Stomach smooth muscle (tissue), 2 donors: ENCODE measurements around the gene IFITM10.

Experiments
- H3K27ac ChIP-seq: one replicate; pipeline ENCODE4 v1.7.0; 2013; ENCODE audit warnings: mild to moderate bottlenecking, low read length, inconsistent platforms
- H3K27me3 ChIP-seq, 2 donors: one replicate each; pipeline ENCODE4 v1.7.0; 2013; ENCODE audit warnings: low read length in 2 of 2; ENCODE audit not compliant: insufficient read depth in 2 of 2, control insufficient read depth in 1 of 2
- H3K36me3 ChIP-seq, 2 donors: one replicate each; pipeline ENCODE4 v1.7.0; 2013; ENCODE audit warnings: low read length in 2 of 2; ENCODE audit not compliant: control insufficient read depth in 2 of 2, insufficient read depth in 2 of 2
- H3K4me1 ChIP-seq: one replicate; pipeline ENCODE4 v1.7.0; 2013; ENCODE audit warnings: low read length; ENCODE audit not compliant: control insufficient read depth, insufficient read depth
- H3K4me3 ChIP-seq, 2 donors: one replicate each; pipeline ENCODE4 v1.7.0; 2013; ENCODE audit warnings: low read length in 2 of 2
- H3K9ac ChIP-seq, 2 donors: one replicate each; pipeline ENCODE4 v1.7.0; 2013; ENCODE audit warnings: low read length in 2 of 2, mild to moderate bottlenecking in 1 of 2
- H3K9me3 ChIP-seq, 2 donors: one replicate each; pipeline ENCODE4 v1.7.0; 2013; ENCODE audit warnings: low read length in 2 of 2; ENCODE audit not compliant: control insufficient read depth in 2 of 2
- donor health status: healthy.
- donor health status: Pancreatic carcinoma.

Gene IFITM10

GRCh38 chr11:1754376-1755150 is 4.2 kb upstream of the IFITM10 start:
- Histone ChIP-seq H3K4me1 (peaks cover 12% of the 10 kb centered on the region), H3K4me3 (no peak overlapping the region), H3K9me3 (no peaks in the 10 kb centered on the region), H3K27me3 (peaks cover 8 to 10% of the 10 kb centered on the region in 2 donors), H3K27ac (no peak overlapping the region), H3K9ac (no peak overlapping the region), H3K36me3 (peaks cover 14 to 19% of the 10 kb centered on the region in 2 donors)

DNA sequence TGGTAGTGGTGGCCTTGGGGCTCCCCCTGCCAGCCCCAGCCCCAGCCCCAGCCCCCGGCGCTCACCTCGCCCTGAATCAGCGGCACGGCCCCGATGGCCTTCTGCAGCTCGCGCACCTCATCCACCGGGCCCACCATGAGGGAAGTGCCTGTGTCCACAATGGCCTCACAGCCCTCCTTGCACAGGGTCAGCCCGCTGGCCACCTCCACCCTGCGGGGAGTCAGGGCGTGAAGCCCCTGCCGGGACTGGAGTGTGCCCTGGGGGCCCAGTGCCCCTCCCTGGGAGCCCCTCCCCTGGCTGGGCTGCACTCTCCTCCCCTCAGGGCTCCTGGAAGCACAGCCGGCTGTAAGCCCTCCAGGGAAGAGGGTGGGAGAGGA is 3.5 kb upstream of the IFITM10 start:
- Histone ChIP-seq H3K36me3 (peaks cover 14 to 19% of the 10 kb centered on the region in 2 donors), H3K9me3 (no peaks in the 10 kb centered on the region), H3K27ac (no peak overlapping the region), H3K27me3 (peaks cover 13% of the 10 kb centered on the region in 2 donors), H3K4me3 (no peak overlapping the region), H3K9ac (no peak overlapping the region), H3K4me1 (peaks cover 17% of the 10 kb centered on the region)

- Histone ChIP-seq H3K4me1 (peaks cover 22% of the 10 kb centered on the region), H3K9ac (no peak overlapping the region), H3K36me3 (peaks cover 14 to 19% of the 10 kb centered on the region in 2 donors), H3K4me3 (no peak overlapping the region), H3K27me3 (peaks cover 13 to 18% of the 10 kb centered on the region in 2 donors), H3K9me3 (no peaks in the 10 kb centered on the region), H3K27ac (no peak overlapping the region)
Observed at GRCh38 chr11:1753229-1753928, 3.0 kb upstream of the IFITM10 start.

GRCh38 chr11:1752907-1753228 is 2.5 kb upstream of the IFITM10 start:
- peaks cover 24% of the 10 kb centered on the region for H3K4me1 ChIP-seq
- no peak overlapping the region for H3K9ac ChIP-seq
- no peak overlapping the region for H3K4me3 ChIP-seq
- H3K27me3 ChIP-seq = peaks cover 13 to 21% of the 10 kb centered on the region in 2 donors
- H3K36me3 ChIP-seq = peaks cover 14 to 19% of the 10 kb centered on the region in 2 donors
- H3K27ac ChIP-seq = no peak overlapping the region
- no peaks in the 10 kb centered on the region for H3K9me3 ChIP-seq

DNA sequence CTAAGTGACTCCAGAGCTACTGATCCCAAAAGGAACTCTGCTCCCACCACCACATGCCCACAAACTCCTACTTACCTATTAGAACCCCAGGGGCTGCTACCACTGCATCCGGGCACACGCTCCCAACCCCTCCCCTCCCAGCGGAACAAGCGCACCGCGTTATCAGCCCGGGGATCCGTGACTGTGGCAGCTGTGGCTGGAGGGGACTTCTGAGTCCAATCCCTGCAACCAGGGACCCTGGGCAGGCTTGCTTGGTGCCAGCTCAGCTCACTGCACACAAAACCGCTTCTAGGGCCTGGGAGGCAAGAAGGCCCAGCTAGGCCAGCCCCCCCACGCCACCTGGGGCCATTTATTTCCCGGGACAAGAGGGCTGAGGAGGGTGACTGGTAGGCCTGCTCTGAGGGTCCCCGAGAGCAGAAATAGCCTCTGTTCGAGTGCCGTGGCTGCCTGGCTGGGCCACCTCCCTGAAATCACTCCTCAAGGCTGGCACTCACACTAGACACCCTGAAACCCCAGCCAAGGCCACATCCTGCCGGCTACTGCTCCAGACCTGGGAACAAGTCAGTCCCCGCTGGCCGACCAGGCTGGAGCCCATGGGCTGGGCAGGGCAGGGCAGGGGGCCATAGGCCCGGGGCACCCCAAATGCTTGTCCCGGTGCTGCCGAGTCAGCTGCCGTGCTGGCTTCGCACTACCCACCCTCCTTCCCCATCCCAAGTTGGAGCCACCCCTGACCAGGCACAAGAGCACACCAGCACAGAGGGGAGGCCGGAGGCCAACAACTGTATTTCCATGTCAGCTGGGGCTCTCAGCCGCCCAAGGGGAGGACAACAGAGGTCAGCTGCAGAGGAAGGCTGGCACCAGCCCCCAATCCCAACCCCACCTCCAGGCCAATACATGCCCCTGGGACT is 1.9 kb upstream of the IFITM10 start:
- Histone ChIP-seq H3K27ac (no peak overlapping the region), H3K9ac (no peak overlapping the region), H3K4me1 (peaks cover 24% of the 10 kb centered on the region), H3K4me3 (no peak overlapping the region), H3K27me3 (peaks cover 13 to 21% of the 10 kb centered on the region in 2 donors), H3K9me3 (no peaks in the 10 kb centered on the region), H3K36me3 (peaks cover 13 to 17% of the 10 kb centered on the region in 2 donors)

DNA sequence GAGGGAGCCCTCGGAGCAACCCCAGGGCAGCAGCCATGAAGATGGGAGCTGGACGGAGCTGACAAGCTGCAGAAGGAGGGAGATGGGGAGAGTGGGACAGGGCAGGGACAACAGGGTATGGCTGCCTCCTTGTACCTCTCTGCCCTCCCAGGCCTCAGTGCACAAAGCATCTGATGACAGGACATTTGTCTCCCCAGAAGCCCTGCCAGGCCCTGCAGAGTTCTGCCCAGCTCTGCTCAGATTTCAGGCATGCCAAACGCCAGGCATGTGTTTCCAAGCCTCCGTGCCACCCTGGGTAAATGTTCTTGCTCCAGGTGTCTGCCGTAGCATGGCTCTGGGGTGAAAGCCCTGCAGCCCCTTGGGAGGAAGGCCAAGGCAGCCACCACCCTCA is 1.1 kb upstream of the IFITM10 start:
- Histone ChIP-seq H3K27ac (no peak overlapping the region), H3K36me3 (peaks cover 8 to 13% of the 10 kb centered on the region in 2 donors), H3K9ac (no peak overlapping the region), H3K9me3 (no peaks in the 10 kb centered on the region), H3K4me1 (peaks cover 24% of the 10 kb centered on the region), H3K4me3 (no peak overlapping the region), H3K27me3 (peaks cover 13 to 21% of the 10 kb centered on the region in 2 donors)

- Histone ChIP-seq H3K27me3 (peaks cover 13 to 21% of the 10 kb centered on the region in 2 donors), H3K36me3 (peaks cover 8 to 12% of the 10 kb centered on the region in 2 donors), H3K9ac (no peak overlapping the region), H3K4me1 (peaks cover 24% of the 10 kb centered on the region), H3K4me3 (no peak overlapping the region), H3K27ac (no peak overlapping the region), H3K9me3 (no peaks in the 10 kb centered on the region)
Observed at GRCh38 chr11:1750840-1751530, 590 bp upstream of the IFITM10 start.

- Histone ChIP-seq H3K4me1 (peaks cover 24% of the 10 kb centered on the region), H3K36me3 (peaks cover 0 to 3% of the 10 kb centered on the region in 2 donors), H3K9ac (no peak overlapping the region), H3K9me3 (no peaks in the 10 kb centered on the region), H3K27ac (no peak overlapping the region), H3K27me3 (peaks cover 13 to 21% of the 10 kb centered on the region in 2 donors), H3K4me3 (no peak overlapping the region)
Observed at GRCh38 chr11:1749395-1750351, 722 bp downstream of the IFITM10 start.

GRCh38 chr11:1748636-1749394 is 1.6 kb downstream of the IFITM10 start:
- peak overlapping the region in 1 of 2 donors; percentile 40 for H3K4me3 ChIP-seq
- no peak overlapping the region for H3K27ac ChIP-seq
- H3K9ac ChIP-seq = no peak overlapping the region
- no peaks in the 10 kb centered on the region for H3K36me3 ChIP-seq
- H3K9me3 ChIP-seq = no peaks in the 10 kb centered on the region
- H3K27me3 ChIP-seq = peaks cover 13 to 21% of the 10 kb centered on the region in 2 donors
- peaks cover 24% of the 10 kb centered on the region for H3K4me1 ChIP-seq
